Trophoblast cell (in vitro differentiated cells and primary cell): ENCODE results near the gene PRODH2.

ENCODE experiments used
- DNase-seq, 2 donors: peaks; one replicate each; pipeline ENCODE4 v3.0.0-alpha.2; 2016
- H2AFZ ChIP-seq: 2 replicates; pipeline ENCODE4 v1.6.1; 2013; ENCODE audit warnings: low read length, moderate library complexity, mild to moderate bottlenecking; ENCODE audit not compliant: insufficient read depth, poor library complexity
- H2AK5ac ChIP-seq: 2 replicates; pipeline ENCODE4 v1.6.1; 2013; ENCODE audit warnings: mild to moderate bottlenecking, low read length
- H2BK120ac ChIP-seq: 2 replicates; pipeline ENCODE4 v1.6.1; 2013; ENCODE audit warnings: low read length, mild to moderate bottlenecking, moderate library complexity; ENCODE audit not compliant: insufficient read depth, poor library complexity
- H2BK12ac ChIP-seq: 2 replicates; pipeline ENCODE4 v1.6.1; 2013; ENCODE audit warnings: mild to moderate bottlenecking, low read length, moderate library complexity
- H2BK5ac ChIP-seq: 2 replicates; pipeline ENCODE4 v1.6.1; 2013; ENCODE audit warnings: low read length, low read depth, moderate library complexity, mild to moderate bottlenecking; ENCODE audit not compliant: poor library complexity
- H3K14ac ChIP-seq: 2 replicates; pipeline ENCODE4 v1.6.1; 2013; ENCODE audit warnings: mild to moderate bottlenecking, low read length
- H3K18ac ChIP-seq: 2 replicates; pipeline ENCODE4 v1.6.1; 2013; ENCODE audit warnings: mild to moderate bottlenecking, low read length
- H3K23ac ChIP-seq: 2 replicates; pipeline ENCODE4 v1.6.1; 2013; ENCODE audit warnings: low read length
- H3K27ac ChIP-seq: 2 replicates; pipeline ENCODE4 v1.5.1; 2013; ENCODE audit warnings: low read depth, mild to moderate bottlenecking, inconsistent platforms, low read length, moderate library complexity
- H3K27me3 ChIP-seq: 2 replicates; pipeline ENCODE4 v1.6.1; 2013; ENCODE audit warnings: inconsistent platforms, mild to moderate bottlenecking, low read length, moderate library complexity; ENCODE audit not compliant: insufficient read depth
- H3K36me3 ChIP-seq, 2 experiments: 1 replicate in 1 of 2; 2 replicates in 1 of 2; pipeline ENCODE4 v1.6.1; 2013; ENCODE audit warnings: low read length in 2 of 2, mild to moderate bottlenecking in 2 of 2, moderate library complexity in 1 of 2; ENCODE audit not compliant: insufficient read depth in 2 of 2, control insufficient read depth in 1 of 2
- H3K4ac ChIP-seq: 2 replicates; pipeline ENCODE4 v1.6.1; 2013; ENCODE audit warnings: low read depth, mild to moderate bottlenecking, low read length, moderate library complexity
- H3K4me1 ChIP-seq, 2 experiments: 1 replicate in 1 of 2; 2 replicates in 1 of 2; pipeline ENCODE4 v1.6.1; 2013; ENCODE audit warnings: low read length in 2 of 2, mild to moderate bottlenecking in 2 of 2, moderate library complexity in 1 of 2; ENCODE audit not compliant: insufficient read depth in 2 of 2, control insufficient read depth in 1 of 2
- H3K4me2 ChIP-seq: 2 replicates; pipeline ENCODE4 v1.6.1; 2013; ENCODE audit warnings: inconsistent platforms, mild to moderate bottlenecking, low read length, moderate library complexity
- H3K4me3 ChIP-seq: 2 replicates; pipeline ENCODE4 v1.5.1; 2013; ENCODE audit warnings: mild to moderate bottlenecking, low read depth, low read length, inconsistent platforms
- H3K79me1 ChIP-seq: one replicate; pipeline ENCODE4 v1.6.1; 2013; ENCODE audit warnings: low read length
- H3K79me2 ChIP-seq: 2 replicates; pipeline ENCODE4 v1.6.1; 2013; ENCODE audit warnings: low read length, mild to moderate bottlenecking; ENCODE audit not compliant: control insufficient read depth, insufficient read depth, poor library complexity
- H3K9ac ChIP-seq: 2 replicates; pipeline ENCODE4 v1.6.1; 2013; ENCODE audit warnings: mild to moderate bottlenecking, low read length
- H3K9me3 ChIP-seq: 2 replicates; pipeline ENCODE4 v1.6.1; 2013; ENCODE audit warnings: low read depth, mild to moderate bottlenecking, control low read depth, inconsistent platforms, low read length; ENCODE audit not compliant: insufficient read depth
- H4K12ac ChIP-seq: 2 replicates; pipeline ENCODE4 v1.6.1; 2013; ENCODE audit warnings: low read depth, mild to moderate bottlenecking, low read length, moderate library complexity
- H4K8ac ChIP-seq: 2 replicates; pipeline ENCODE4 v1.6.1; 2013; ENCODE audit warnings: low read depth, mild to moderate bottlenecking, low read length, moderate library complexity
- H4K91ac ChIP-seq: one replicate; pipeline ENCODE4 v1.6.1; 2013; ENCODE audit warnings: low read depth, mild to moderate bottlenecking, low read length, moderate library complexity
- WGBS: extraction: QIAGEN DNeasy Blood & Tissue Kit; methylation state at CpG from one replicate; pipeline ENCODE4 v1.1.7; 2013; ENCODE audit warnings: missing lambda C conversion rate; ENCODE audit not compliant: insufficient read length, insufficient coverage; ENCODE audit errors: extremely low coverage; 5-methylcytosine and 5-hydroxymethylcytosine counted together

The PRODH2 gene

GRCh38 chr19:35824150-35824549 is 11.5 kb upstream of the PRODH2 start:
- WGBS: no CpG with 5 or more reads among the region's 5 CpGs
- no peak overlapping the region for H3K9ac ChIP-seq

GRCh38 chr19:35822579-35822978 is 9.9 kb upstream of the PRODH2 start:
- Histone ChIP-seq H2AK5ac (no peak overlapping the region), H3K79me1 (no peaks in the 10 kb centered on the region), H3K4me3 (no peak overlapping the region), H3K18ac (no peak overlapping the region), H3K4me2 (no peak overlapping the region), H3K79me2 (no peaks in the 10 kb centered on the region), H3K4ac (no peak overlapping the region), H4K12ac (no peak overlapping the region), H4K91ac (no peak overlapping the region), H3K27ac (no peak overlapping the region), H3K23ac (no peak overlapping the region), H3K14ac (no peak overlapping the region), H4K8ac (no peak overlapping the region), H3K27me3 (no peaks in the 10 kb centered on the region), H3K36me3 (no peaks in the 10 kb centered on the region), H3K9ac (no peak overlapping the region), H2AFZ (no peak overlapping the region), H3K9me3 (no peaks in the 10 kb centered on the region), H2BK5ac (no peak overlapping the region), H2BK12ac (no peak overlapping the region), H2BK120ac (no peak overlapping the region), H3K4me1 (no peaks in the 10 kb centered on the region)
- WGBS: no CpG with 5 or more reads among the region's 3 CpGs
- DNase-seq: no peak

More at GRCh38 chr19:35824150-35824549, 11.5 kb upstream of the PRODH2 start:
- Histone ChIP-seq H3K4me1 (no peaks in the 10 kb centered on the region), H2AK5ac (no peak overlapping the region), H2BK120ac (no peak overlapping the region), H3K79me2 (no peaks in the 10 kb centered on the region), H3K79me1 (no peaks in the 10 kb centered on the region), H3K4ac (no peak overlapping the region), H4K12ac (no peak overlapping the region), H2BK12ac (no peak overlapping the region), H4K91ac (no peak overlapping the region), H3K27me3 (no peaks in the 10 kb centered on the region), H3K23ac (no peak overlapping the region), H3K9me3 (no peaks in the 10 kb centered on the region), H3K14ac (no peak overlapping the region), H3K27ac (no peak overlapping the region), H2BK5ac (no peak overlapping the region), H2AFZ (no peak overlapping the region), H4K8ac (no peak overlapping the region), H3K36me3 (no peaks in the 10 kb centered on the region), H3K4me3 (no peak overlapping the region), H3K18ac (no peak overlapping the region), H3K4me2 (no peak overlapping the region)
- no peak for DNase-seq

- no peaks in the 10 kb centered on the region for H3K4me1 ChIP-seq
- H4K12ac ChIP-seq: no peak overlapping the region
- no peak overlapping the region for H2BK120ac ChIP-seq
- H3K79me2 ChIP-seq: no peaks in the 10 kb centered on the region
- H3K9ac ChIP-seq: no peak overlapping the region
- WGBS: 100% methylated on average over 1 of the region's 3 CpGs
- no peak overlapping the region for H3K18ac ChIP-seq
- no peak for DNase-seq
- H4K91ac ChIP-seq: no peak overlapping the region
- H3K27ac ChIP-seq: no peak overlapping the region
- no peak overlapping the region for H3K4me2 ChIP-seq
- H3K4me3 ChIP-seq: no peak overlapping the region
- H2AK5ac ChIP-seq: no peak overlapping the region
- H2AFZ ChIP-seq: no peak overlapping the region
- no peak overlapping the region for H3K14ac ChIP-seq
- H3K9me3 ChIP-seq: no peaks in the 10 kb centered on the region
- H4K8ac ChIP-seq: no peak overlapping the region
- H3K4ac ChIP-seq: no peak overlapping the region
- no peak overlapping the region for H3K23ac ChIP-seq
- H2BK12ac ChIP-seq: no peak overlapping the region
- H3K36me3 ChIP-seq: no peaks in the 10 kb centered on the region
- H3K27me3 ChIP-seq: no peaks in the 10 kb centered on the region
- H2BK5ac ChIP-seq: no peak overlapping the region
- no peaks in the 10 kb centered on the region for H3K79me1 ChIP-seq
These were observed 5.8 kb upstream of the PRODH2 start for GRCh38 chr19:35818445-35818844.

GRCh38 chr19:35816846-35817245 is 4.2 kb upstream of the PRODH2 start:
- no peak overlapping the region for H2BK12ac ChIP-seq
- no peak overlapping the region for H4K12ac ChIP-seq
- no peak overlapping the region for H2BK5ac ChIP-seq
- DNase-seq: peak in 1 of 2 donors; percentile 20
- H3K27me3 ChIP-seq: no peaks in the 10 kb centered on the region
- WGBS: no CpG with 5 or more reads among the region's 9 CpGs
- no peak overlapping the region for H3K9ac ChIP-seq
- H3K4me3 ChIP-seq: no peak overlapping the region
- H3K36me3 ChIP-seq: no peaks in the 10 kb centered on the region
- H4K91ac ChIP-seq: no peak overlapping the region
- no peaks in the 10 kb centered on the region for H3K9me3 ChIP-seq
- H3K27ac ChIP-seq: no peak overlapping the region
- H2AFZ ChIP-seq: no peak overlapping the region
- H4K8ac ChIP-seq: no peak overlapping the region
- H3K18ac ChIP-seq: no peak overlapping the region
- H3K4me2 ChIP-seq: no peak overlapping the region
- no peaks in the 10 kb centered on the region for H3K79me1 ChIP-seq
- H3K23ac ChIP-seq: no peak overlapping the region
- H2AK5ac ChIP-seq: no peak overlapping the region
- no peaks in the 10 kb centered on the region for H3K4me1 ChIP-seq
- H2BK120ac ChIP-seq: no peak overlapping the region
- H3K14ac ChIP-seq: no peak overlapping the region
- no peaks in the 10 kb centered on the region for H3K79me2 ChIP-seq
- H3K4ac ChIP-seq: no peak overlapping the region
